ENCODE data around the gene FBLN2.

GRCh38 chr3:13546667-13547171 is 2.2 kb upstream of the FBLN2 start:
- no peak for TF ChIP-seq POLR2A (IDR thresholded peaks at IDR 0.05)
- TF ChIP-seq CTCF (IDR thresholded peaks at IDR 0.05) = no peak
- no peak for TF ChIP-seq POLR2AphosphoS5 (IDR thresholded peaks at IDR 0.05; ENCODE audit: insufficient read depth in 1 of 2, low read depth in 1 of 2)

Data from vagina (tissue), 2 donors.